K562 (cell line): ENCODE measurements around the gene FHIT. TPM values are rescaled to one million over a fixed set of nuclear protein-coding genes. Genes with fewer than 3 reads are reported as not detected.

Experiments
- ATAC-seq: fragments of 200-7000 bp; cut with Tn5 transposase; 3 replicates; pipeline ENCODE4 v1.9.1; 2020; ENCODE audit warnings: moderate library complexity
- BruUV-seq: library from RNA; stranded (reverse); fragments of 400-500 nt; replicated peaks from 2 replicates; lab custom pipeline; 2021; lab: Mats Ljungman, UMichigan
- CTCF ChIA-PET: fragments of 300-600 bp; formaldehyde crosslinking; extraction: SDS; loops from one replicate; lab custom pipeline; 2021; ENCODE audit warnings: low intra/inter-chr PET ratio; lab: Yijun Ruan, JAX
- POLR2A ChIA-PET: fragments of 300-600, 350-650 bp; sonication (Branson Sonifier 250); formaldehyde crosslinking; extraction: SDS; loops from one replicate; lab custom pipeline; 2021; ENCODE audit warnings: antibody characterized with exemption, inconsistent platforms; lab: Yijun Ruan, JAX
- DNase-seq, 4 experiments: peaks; one replicate each; pipeline versions ENCODE4 v3.0.0 to v3.0.0-alpha.2; 2011 to 2018; ENCODE audit warnings: low spot score in 3 of 4, mixed read lengths in 3 of 4; ENCODE audit errors: extremely low read depth in 1 of 4
- FAIRE-seq: peaks from 2 replicates; lab custom pipeline; 2011; peaks lifted over from hg19 to GRCh38; lab: Jason Lieb, UNC
- H2AFZ ChIP-seq: 2 replicates; pipeline ENCODE4 v1.6.0; 2011; ENCODE audit warnings: low read depth, low read length, control low read depth, inconsistent platforms
- H3K27ac ChIP-seq: fragments of 200-600 bp; 3 replicates; pipeline ENCODE4 v1.8.0; 2011; ENCODE audit warnings: low read depth, mild to moderate bottlenecking, control low read depth, inconsistent platforms, low read length, moderate library complexity, mixed read lengths; ENCODE audit errors: extremely low read depth
- H3K27me3 ChIP-seq, 2 experiments: fragments of 300-600 bp in 1 of 2; 2 replicates in 1 of 2; 3 replicates in 1 of 2; pipeline versions ENCODE4 v1.6.0 to v1.8.0; 2011; ENCODE audit warnings: inconsistent platforms in 2 of 2, low read length in 2 of 2, mild to moderate bottlenecking in 1 of 2, mixed read lengths in 1 of 2, moderate library complexity in 1 of 2; ENCODE audit not compliant: control insufficient read depth in 2 of 2, insufficient read depth in 2 of 2
- H3K36me3 ChIP-seq: fragments of 300-600 bp; 3 replicates; pipeline ENCODE4 v1.8.0; 2011; ENCODE audit warnings: mild to moderate bottlenecking, low read length, inconsistent platforms; ENCODE audit not compliant: control insufficient read depth, insufficient read depth
- H3K4me1 ChIP-seq, 2 experiments: fragments of 200-600 bp in 1 of 2; replicated peaks in 1 of 2; 2 replicates in 1 of 2; 3 replicates in 1 of 2; pipeline versions ENCODE4 v1.5.1 to v1.8.0; 2011; ENCODE audit warnings: inconsistent platforms in 2 of 2, low read length in 2 of 2, mild to moderate bottlenecking in 1 of 2, mixed read lengths in 1 of 2, moderate library complexity in 1 of 2; ENCODE audit not compliant: control insufficient read depth in 2 of 2, insufficient read depth in 2 of 2
- H3K4me2 ChIP-seq: 2 replicates; pipeline ENCODE4 v1.6.1; 2011; ENCODE audit warnings: low read length, control low read depth, inconsistent platforms, mixed read lengths; ENCODE audit not compliant: insufficient read depth
- H3K4me3 ChIP-seq: fragments of 200-600 bp; sonication (generic), shearing (Covaris generic); 2 replicates; pipeline ENCODE4 v1.5.1; 2016; ENCODE audit warnings: control low read depth, inconsistent platforms
- H3K79me2 ChIP-seq: fragments of 200-600 bp; 3 replicates; pipeline ENCODE4 v1.8.0; 2011; ENCODE audit warnings: low read length, inconsistent platforms; ENCODE audit not compliant: control insufficient read depth, insufficient read depth
- H3K9ac ChIP-seq, 2 experiments: 2 replicates each; pipeline versions ENCODE4 v1.6.0 to v1.6.1; 2011; ENCODE audit warnings: low read depth in 2 of 2, low read length in 2 of 2, control low read depth in 1 of 2, inconsistent platforms in 1 of 2, mild to moderate bottlenecking in 1 of 2, mixed read lengths in 1 of 2; ENCODE audit not compliant: insufficient read depth in 1 of 2
- H3K9me1 ChIP-seq: one replicate; pipeline ENCODE4 v1.6.0; 2011; ENCODE audit warnings: inconsistent platforms, mild to moderate bottlenecking, low read length, moderate library complexity; ENCODE audit not compliant: control insufficient read depth, insufficient read depth
- H3K9me3 ChIP-seq: replicated peaks from 2 replicates; pipeline ENCODE4 v1.5.1; 2011; ENCODE audit warnings: low read depth, low read length, inconsistent platforms; ENCODE audit not compliant: control insufficient read depth, insufficient read depth
- H4K20me1 ChIP-seq: replicated peaks from 2 replicates; pipeline ENCODE4 v1.6.1; 2011; ENCODE audit warnings: low read length, inconsistent platforms, mixed read lengths; ENCODE audit not compliant: control insufficient read depth, insufficient read depth
- ARID1B ChIP-seq: fragments of 450-650 bp; IDR thresholded peaks from 2 replicates; pipeline ENCODE4 v1.6.1; 2016; ENCODE audit warnings: antibody characterized with exemption, mild to moderate bottlenecking, inconsistent platforms
- ATF1 ChIP-seq, 2 experiments: fragments of 450-650 bp in 1 of 2; IDR thresholded peaks; 2 replicates each; pipeline ENCODE4 v1.6.1; 2016; ENCODE audit warnings: missing compliant biosample characterization in 1 of 2, missing genetic modification characterization in 1 of 2
- CEBPZ ChIP-seq: fragments of 150-350 bp; IDR thresholded peaks from 2 replicates; pipeline ENCODE4 v1.6.1; 2014; ENCODE audit warnings: low read depth, mild to moderate bottlenecking, low read length, borderline replicate concordance
- IRF2 ChIP-seq: sonication (generic); formaldehyde crosslinking; IDR thresholded peaks from 2 replicates; pipeline ENCODE4 v1.8.1; 2022; ENCODE audit warnings: mild to moderate bottlenecking, missing genetic modification reagents
- SMARCE1 ChIP-seq: fragments of 450-650 bp; IDR thresholded peaks from 2 replicates; pipeline ENCODE4 v1.7.1; 2016; ENCODE audit warnings: mild to moderate bottlenecking
- WGBS: fragments of 100-300 bp; shearing (Covaris generic); methylation state at CpG from one replicate; pipeline ENCODE4 v1.1.6; 2016; ENCODE audit warnings: low coverage, mixed read lengths; ENCODE audit not compliant: insufficient coverage; ENCODE audit errors: missing lambda C conversion rate; 5-methylcytosine and 5-hydroxymethylcytosine counted together
- in situ Hi-C: fragments of 300-500 bp; cut with MboI; formaldehyde crosslinking; loops from 4 replicates; pipeline ENCODE4 v1.15.0; 2018; ENCODE audit warnings: inconsistent platforms, mixed read lengths
- intact Hi-C: fragments of 100-400 bp; cut with micrococcal nuclease; formaldehyde crosslinking; loops from 2 replicates; pipeline ENCODE4 v1.14.2; 2022
- polyA plus RNA-seq, 8 experiments: library from polyadenylated mRNA; depleted of rRNA in 4 of 8; stranded (reverse) in 5 of 8; unstranded in 3 of 8; fragments of >200 nt; fragmentation: Nextera tagmentation in 2 of 8; fragmentation: Illumina TruSeq in 1 of 8; extraction: Ambion mirVana in 2 of 8; extraction: Trizol in 1 of 8; gene quantifications; 2 replicates each; pipeline versions ENCODE4 v1.2.1 to v1.2.3, GENCODE V29; 2011 to 2014; ENCODE audit warnings: inconsistent platforms in 1 of 8, missing spikeins in 1 of 8
- total RNA-seq, 7 experiments: library from RNA; depleted of rRNA in 6 of 7; stranded (reverse); fragments of >200 nt in 6 of 7; fragmentation: Illumina TruSeq in 2 of 7; extraction: Trizol in 2 of 7; gene quantifications; 2 replicates each; pipeline versions ENCODE4 v1.2.1 to v1.2.3, GENCODE V29; 2011 to 2021; ENCODE audit warnings: low replicate concordance in 1 of 7
- TF ChIP-seq, protein P1 (sequence below): fragments of 450-650 bp; conservative IDR thresholded peaks from 2 replicates; pipeline ENCODE4 v1.6.1; 2016; ENCODE audit warnings: missing genetic modification characterization, low read depth, mild to moderate bottlenecking, missing compliant biosample characterization, moderate library complexity

FHIT gene
- total and polyA plus RNA-seq, 9 of the 15 experiments (the other 6 are each of a cell fraction or from before 2014, with no cell fraction given): 1.7 to 9.1 (median 4.3) TPM

GRCh38 chr3:61029194-61029593 lies 222.1 kb downstream of the FHIT start:
- H3K9me1 ChIP-seq: no peaks in the 10 kb centered on the region
- H3K79me2 ChIP-seq: no peaks in the 10 kb centered on the region
- POLR2A ChIA-PET: interaction anchor here (0.9 kb wide), 1 partner anchor 25 kb away, joined by 3 read pairs; no protein-coding TSS in a partner anchor
- H3K4me2 ChIP-seq: no peak overlapping the region
- intact Hi-C loops: no loop called here
- no peaks in the 10 kb centered on the region for H3K9me3 ChIP-seq
- FAIRE-seq (no peak), DNase-seq (no peak), ATAC-seq (no peak)
- H3K9ac ChIP-seq: no peak overlapping the region
- in situ Hi-C loops: no loop called here
- no peak overlapping the region for H3K4me3 ChIP-seq
- WGBS: 70% methylated on average over 5 of the region's 5 CpGs
- CTCF ChIA-PET: no interaction called here
- H4K20me1 ChIP-seq: no peaks in the 10 kb centered on the region
- H3K36me3 ChIP-seq: no peaks in the 10 kb centered on the region
- H3K27ac ChIP-seq: no peak overlapping the region
- TF ChIP-seq, protein P1, sequence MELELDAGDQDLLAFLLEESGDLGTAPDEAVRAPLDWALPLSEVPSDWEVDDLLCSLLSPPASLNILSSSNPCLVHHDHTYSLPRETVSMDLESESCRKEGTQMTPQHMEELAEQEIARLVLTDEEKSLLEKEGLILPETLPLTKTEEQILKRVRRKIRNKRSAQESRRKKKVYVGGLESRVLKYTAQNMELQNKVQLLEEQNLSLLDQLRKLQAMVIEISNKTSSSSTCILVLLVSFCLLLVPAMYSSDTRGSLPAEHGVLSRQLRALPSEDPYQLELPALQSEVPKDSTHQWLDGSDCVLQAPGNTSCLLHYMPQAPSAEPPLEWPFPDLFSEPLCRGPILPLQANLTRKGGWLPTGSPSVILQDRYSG: no peak
- TF ChIP-seq CEBPZ (no peak), ARID1B (no peak), IRF2 (CRISPR knock-in tag) (no peak), SMARCE1 (no peak), ATF1 (CRISPR knock-in tag; IDR thresholded peaks at IDR 0.05) (no peak), ATF1 (tag; IDR thresholded peaks at IDR 0.05) (no peak)
- TF ChIP-seq, all 486 proteins: peak for 0
- Histone ChIP-seq H3K27me3 (no peaks in the 10 kb centered on the region), H2AFZ (no peak overlapping the region), H3K4me1 (peaks cover 0 to 4% of the 10 kb centered on the region in 2 experiments; a peak in 2 of 5 replicates)
- BruUV-seq: no TSS peak
